Activated CD4-positive, alpha-beta T cell treated with anti-CD3 and anti-CD28 coated beads, Interleukin-2, amount 50 U/mL, for 16 hours (primary cell): ENCODE results near the gene FAM216B.

ENCODE experiments used
- DNase-seq: peaks from one replicate; pipeline ENCODE4 v3.0.0-alpha.2; 2020

FAM216B gene

GRCh38 chr13:42836930-42837690 lies 55.7 kb downstream of the FAM216B start:
- no peak for DNase-seq
